ENCODE results near the gene TBX18. TPM values are rescaled to one million over a fixed set of nuclear protein-coding genes. Genes with fewer than 3 reads are reported as not detected.

TBX18 gene
- total RNA-seq, 2 donors from 2014 or later: 0.49 to 0.78 TPM

DNA sequence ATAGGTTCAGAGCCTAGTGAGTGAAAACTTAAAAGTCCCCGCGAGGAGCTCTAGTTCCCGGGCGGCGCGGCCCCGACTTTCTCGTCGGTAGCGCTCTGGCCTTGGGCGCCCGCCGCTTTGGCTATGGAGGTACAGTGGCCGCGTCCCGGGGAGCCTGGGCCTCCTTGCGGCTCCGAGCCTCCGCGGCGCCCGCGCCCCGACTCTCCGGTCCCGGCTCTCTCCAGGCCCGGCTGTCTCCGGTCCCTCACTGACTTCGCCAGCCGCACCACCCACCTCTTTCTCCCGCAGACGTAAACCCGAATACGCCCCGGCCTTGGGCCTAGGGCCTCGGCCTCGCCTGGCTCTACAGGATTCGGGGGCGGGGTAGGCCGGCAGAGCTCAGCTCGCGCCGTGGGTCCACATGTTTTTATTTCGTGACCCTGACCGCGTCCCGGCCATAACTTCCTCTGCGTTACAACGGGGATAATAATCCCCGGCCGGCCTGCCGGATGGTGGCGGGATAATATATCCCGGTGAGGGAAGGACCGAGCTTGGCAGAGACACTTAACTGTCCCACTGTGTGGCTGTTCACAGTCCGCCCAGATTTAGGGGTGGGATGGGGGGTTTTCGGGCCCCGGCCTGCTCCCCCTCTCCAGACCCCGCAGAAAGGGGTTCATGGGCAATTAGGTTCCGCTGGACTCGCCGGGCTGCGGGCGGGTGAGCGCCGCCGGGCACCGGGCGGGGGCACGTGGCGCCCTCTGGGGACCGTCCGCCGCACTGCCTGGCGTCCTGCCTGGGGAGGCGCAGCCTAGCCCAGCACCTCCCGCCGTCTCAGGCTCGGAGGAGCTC, 10.0 kb upstream of the TBX18 start:
- intact Hi-C loops (cut with DNase I, micrococcal nuclease): loop anchor here in 1 of 2 donors (10.0 kb wide), 1 partner anchor 350 kb away; no protein-coding TSS in a partner anchor
- DNase-seq (peak in 1 of 2 donors; percentile 40), ATAC-seq (peak; percentile 90)

DNA sequence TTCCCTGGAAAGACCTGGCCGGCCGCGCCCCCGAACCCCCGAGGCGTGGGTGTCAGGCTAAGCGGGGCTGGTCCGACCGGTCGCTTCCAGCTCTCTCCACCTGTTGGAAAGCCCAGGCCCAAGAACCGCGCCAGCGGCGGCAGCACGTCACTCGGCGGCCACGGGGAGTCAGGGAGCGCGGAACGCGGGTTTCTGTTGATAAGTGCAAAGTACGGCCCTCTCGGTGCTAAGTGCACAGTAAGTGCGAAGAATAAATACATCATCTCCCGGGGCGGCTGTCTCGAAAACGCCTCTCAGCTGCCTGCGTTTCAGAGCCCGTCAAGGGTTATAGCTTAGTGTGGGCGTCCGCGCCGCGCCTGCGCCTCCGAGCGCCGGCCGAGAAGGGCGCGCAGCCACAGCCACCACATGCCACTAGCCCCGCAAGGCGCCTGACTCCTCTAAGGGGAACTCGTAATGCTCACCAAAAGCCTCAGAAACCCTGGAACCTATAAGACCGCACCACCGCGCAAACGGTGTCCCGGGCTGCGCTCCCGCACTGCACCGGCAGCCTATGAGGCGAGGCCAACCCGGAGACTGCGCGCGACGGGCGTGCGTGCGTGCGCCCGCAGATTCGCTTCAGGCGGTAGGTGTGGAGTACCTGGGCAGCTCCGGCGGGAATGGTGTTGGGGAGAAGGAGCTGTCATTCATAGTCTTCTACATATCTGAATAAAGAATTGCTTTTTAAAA, 9.2 kb upstream of the TBX18 start:
- no peak for DNase-seq
- intact Hi-C loops (cut with DNase I, micrococcal nuclease): loop anchor here in 1 of 2 donors (10.0 kb wide), 1 partner anchor 349 kb away; no protein-coding TSS in a partner anchor
- peak; percentile 51 for ATAC-seq

- intact Hi-C loops (cut with DNase I, micrococcal nuclease): loop anchor here in 1 of 2 donors (10.0 kb wide), 1 partner anchor 348 kb away; no protein-coding TSS in a partner anchor
- DNase-seq (no peak), ATAC-seq (no peak)
Observed at GRCh38 chr6:84773133-84773430, 8.7 kb upstream of the TBX18 start.

DNA sequence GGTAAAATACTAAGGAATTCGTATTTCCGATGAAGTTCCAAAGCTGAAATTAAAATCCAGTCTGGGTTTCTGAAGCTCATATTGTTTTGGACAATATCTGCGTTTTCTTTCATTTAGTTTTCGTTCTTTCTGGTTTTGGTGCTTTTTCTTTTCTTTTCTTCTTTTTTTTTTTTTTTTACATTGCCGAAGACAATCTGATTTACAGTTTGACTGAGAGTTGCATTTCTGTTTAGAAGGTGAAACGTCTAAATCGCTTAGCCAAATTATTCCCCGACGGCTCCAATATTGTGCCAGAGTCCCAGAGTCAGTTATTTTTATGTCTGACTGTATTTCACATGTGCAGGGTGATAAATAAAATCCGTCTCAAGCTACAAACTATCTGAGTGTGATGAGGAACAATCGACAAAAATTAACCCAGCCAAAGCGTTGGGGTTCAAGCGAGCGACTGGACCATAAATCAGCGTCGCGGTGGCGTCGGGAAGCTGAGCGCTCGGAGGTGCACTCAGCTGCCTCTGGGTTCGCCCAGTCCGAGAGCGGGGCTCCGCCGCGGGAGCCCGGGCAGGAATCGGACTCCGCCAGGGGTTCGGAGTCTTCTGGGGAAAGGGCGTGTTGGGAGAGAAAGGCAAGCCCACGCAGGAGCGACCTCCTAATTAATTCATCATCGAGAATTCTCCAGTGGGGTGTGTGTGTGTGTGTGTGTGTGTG, 8.2 kb upstream of the TBX18 start:
- DNase-seq: no peak
- no peak for ATAC-seq
- intact Hi-C loops (cut with DNase I, micrococcal nuclease): loop anchor here in 1 of 2 donors (10.0 kb wide), 1 partner anchor 348 kb away; no protein-coding TSS in a partner anchor

- intact Hi-C loops (cut with DNase I, micrococcal nuclease): loop anchor here in 1 of 2 donors (10.0 kb wide), 1 partner anchor 347 kb away; no protein-coding TSS in a partner anchor
- ATAC-seq (no peak), DNase-seq (no peak)
Observed at GRCh38 chr6:84771756-84772356, 7.5 kb upstream of the TBX18 start.

- no peak for DNase-seq
- ATAC-seq: no peak
- intact Hi-C loops (cut with DNase I, micrococcal nuclease): loop anchor here in 1 of 2 donors (10.0 kb wide), 1 partner anchor 346 kb away; no protein-coding TSS in a partner anchor
Observed at GRCh38 chr6:84771125-84771755, 6.8 kb upstream of the TBX18 start.

GRCh38 chr6:84770521-84770920, 6.1 kb upstream of the TBX18 start:
- intact Hi-C loops (cut with DNase I, micrococcal nuclease): loop anchor here in 1 of 2 donors (10.0 kb wide), 1 partner anchor 346 kb away; no protein-coding TSS in a partner anchor

DNA sequence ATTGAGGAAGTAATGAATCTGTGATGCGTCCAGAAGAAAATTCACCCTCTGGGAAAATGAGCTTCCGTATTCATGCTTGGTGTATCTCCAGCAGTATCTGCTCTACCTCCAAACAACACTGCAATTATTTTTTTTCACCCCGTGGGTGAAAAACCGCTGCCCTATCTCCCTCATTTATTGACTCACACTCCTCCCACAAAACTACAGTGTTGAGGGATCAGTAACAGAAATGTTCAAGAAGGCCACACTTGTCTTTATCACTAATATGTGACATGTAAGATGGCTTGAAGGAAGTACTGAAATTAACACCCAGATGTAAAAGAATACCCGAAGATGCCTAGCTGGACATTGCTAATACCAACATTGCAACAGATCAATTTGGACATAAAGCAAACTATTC, 4.9 kb upstream of the TBX18 start:
- no peak for DNase-seq
- intact Hi-C loops (cut with DNase I, micrococcal nuclease): no loop called here
- ATAC-seq: no peak

More at GRCh38 chr6:84770521-84770920, 6.1 kb upstream of the TBX18 start:
- DNase-seq (no peak), ATAC-seq (no peak)

- intact Hi-C loops (cut with DNase I, micrococcal nuclease): no loop called here
- DNase-seq (no peak), ATAC-seq (no peak)
Observed at GRCh38 chr6:84768442-84769174, 4.2 kb upstream of the TBX18 start.

DNA sequence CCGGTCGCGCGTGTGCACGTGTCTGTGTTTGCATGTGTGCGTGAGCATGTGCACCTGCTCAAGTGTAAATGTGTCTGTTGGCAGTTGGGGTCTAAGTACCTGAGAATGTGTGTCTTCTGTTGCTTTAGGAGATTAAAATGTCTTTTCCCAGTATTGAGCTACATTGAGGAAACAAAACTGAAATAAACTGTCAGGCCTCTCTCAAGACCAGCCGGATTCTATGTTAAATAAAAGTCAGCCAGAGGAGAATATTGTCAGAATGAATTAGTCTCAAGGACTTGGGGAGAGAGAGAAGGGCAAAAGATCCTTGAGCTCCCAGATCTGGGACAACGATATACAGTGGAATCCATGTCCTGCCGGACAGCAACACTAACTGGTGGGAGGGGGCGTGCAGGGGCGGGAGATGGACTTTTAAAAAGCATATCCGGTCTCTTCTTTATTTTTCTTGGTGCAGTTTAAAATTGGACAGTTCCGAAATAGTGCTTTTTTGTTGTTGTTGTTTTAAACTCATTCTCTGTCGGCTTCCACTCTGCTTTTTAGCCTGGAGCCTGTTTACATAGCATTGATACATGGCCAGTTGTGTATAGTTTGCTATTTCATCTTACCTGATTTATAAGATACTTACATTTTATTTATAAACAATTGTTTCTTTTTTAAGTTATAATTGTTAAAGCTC, 3.3 kb upstream of the TBX18 start:
- intact Hi-C loops (cut with DNase I, micrococcal nuclease): no loop called here
- ATAC-seq (no peak), DNase-seq (no peak)

- DNase-seq (no peak), ATAC-seq (no peak)
- intact Hi-C loops (cut with DNase I, micrococcal nuclease): no loop called here
Observed at GRCh38 chr6:84766799-84767525, 2.6 kb upstream of the TBX18 start.

DNA sequence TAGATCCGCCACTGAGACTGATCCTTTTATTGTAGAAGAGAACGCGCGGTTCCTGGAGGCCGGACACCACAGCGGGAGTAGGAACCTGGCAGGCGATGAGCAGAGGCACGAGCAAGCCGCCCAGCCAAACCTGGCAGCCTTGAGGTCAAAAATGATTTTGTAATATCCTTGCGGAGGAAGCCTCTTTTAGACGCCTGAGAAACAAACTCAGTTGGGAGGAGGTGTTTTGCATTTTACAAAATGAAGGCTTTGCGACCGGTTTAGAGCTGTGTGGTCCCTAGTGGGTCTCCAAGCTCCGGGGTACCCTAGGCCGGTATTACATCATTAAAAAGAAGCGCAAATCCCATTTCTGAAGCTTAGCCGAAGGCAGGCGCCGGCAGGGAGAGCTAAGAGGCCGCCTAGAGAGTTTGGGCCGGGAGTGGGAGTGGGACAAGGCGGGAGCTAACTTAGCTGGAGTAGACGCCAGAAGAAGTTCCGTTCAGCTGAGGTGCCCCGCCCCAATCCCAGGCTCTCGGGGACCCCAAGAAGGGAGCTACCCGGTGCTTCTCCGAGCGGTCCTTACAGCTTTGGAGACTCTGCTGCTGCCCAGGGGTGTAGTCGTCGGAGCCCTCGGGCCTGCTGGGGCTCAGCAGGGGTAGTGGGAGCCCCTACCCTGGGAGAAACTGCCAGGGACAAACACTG, 1.9 kb upstream of the TBX18 start:
- intact Hi-C loops (cut with DNase I, micrococcal nuclease): no loop called here
- DNase-seq: no peak

GRCh38 chr6:84763886-84764331, 489 bp downstream of the TBX18 start:
- DNase-seq: no peak
- intact Hi-C loops (cut with DNase I, micrococcal nuclease): no loop called here
- peak; percentile 17 for ATAC-seq

More for the DNA sequence above, 1.9 kb upstream of the TBX18 start:
- no peak for ATAC-seq

- intact Hi-C loops (cut with DNase I, micrococcal nuclease): no loop called here
- DNase-seq: no peak
- ATAC-seq: peak; percentile 26
Observed at GRCh38 chr6:84763003-84763885, 1.2 kb downstream of the TBX18 start.

Data from left colon (tissue), 2 donors.